Measurements from ENCODE around the gene KCNAB1. TPM values are rescaled to one million over a fixed set of nuclear protein-coding genes. Genes with fewer than 3 reads are reported as not detected.

KCNAB1 gene
- total and polyA plus RNA-seq, 2 donors (not counting 1 experiment from before 2014, with no cell fraction given), result not detected

DNA sequence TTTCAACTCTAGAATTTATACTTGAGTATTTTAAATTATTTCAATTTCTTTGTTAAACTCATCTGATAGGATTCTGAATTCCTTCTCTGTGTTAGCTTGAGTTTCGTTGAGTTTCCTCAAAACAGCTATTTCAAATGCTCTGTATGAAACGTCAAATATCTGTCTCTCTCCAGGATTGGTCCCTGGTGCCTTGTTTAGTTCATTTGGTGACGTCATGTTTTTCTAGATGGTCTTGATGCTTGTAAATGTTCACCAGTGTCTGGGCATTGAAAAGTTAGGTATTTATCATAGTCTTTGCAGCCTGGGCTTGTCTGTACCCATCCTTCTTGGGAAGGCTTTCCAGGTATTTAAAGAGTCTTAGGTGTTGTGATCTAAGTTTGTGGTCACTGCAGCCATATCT, 151.1 kb downstream of the KCNAB1 start:
- H3K27me3 ChIP-seq (replicated peaks in 1 of 4; ENCODE audit: control extremely low read depth in 1 of 4, control insufficient read depth in 3 of 4, insufficient read depth in 4 of 4, low read length in 3 of 4), result peaks cover 0 to 2% (median 0%) of the 10 kb centered on the region in 4 experiments
- no peaks in the 10 kb centered on the region for H3K9me3 Mint-ChIP-seq (ENCODE audit: insufficient read depth)
- no peak overlapping the region for H3K9ac ChIP-seq (ENCODE audit: low read length)
- DNase-seq, result no peak
- no peaks in the 10 kb centered on the region for H3K4me1 ChIP-seq (ENCODE audit: control insufficient read depth in 2 of 2, insufficient read depth in 2 of 2, low read length in 2 of 2)
- CTCF ChIA-PET, result no interaction called here
- H3K27me3 Mint-ChIP-seq, result peaks cover 28% of the 10 kb centered on the region
- no peak overlapping the region for H3K27ac ChIP-seq (ENCODE audit: low read length in 2 of 2)
- no peak overlapping the region for H3K4me3 Mint-ChIP-seq
- no peak for ATAC-seq (ENCODE audit: low read depth)
- H3K9me3 ChIP-seq (ENCODE audit: control extremely low read depth in 1 of 3, control insufficient read depth in 2 of 3, insufficient read depth in 1 of 3, low read length in 2 of 3), result peaks cover 0 to 11% (median 2%) of the 10 kb centered on the region in 3 donors
- no peaks in the 10 kb centered on the region for H4K20me1 ChIP-seq (ENCODE audit: control insufficient read depth, insufficient read depth, low read length, poor library complexity, severe bottlenecking)
- 93% methylated on average over 1 of the region's 3 CpGs for WGBS (ENCODE audit: insufficient coverage)
- no peak overlapping the region for H3K4me3 ChIP-seq (ENCODE audit: control extremely low read depth in 1 of 5, extremely low read depth in 1 of 5, insufficient read depth in 1 of 5, low read depth in 2 of 5, low read length in 4 of 5)
- no peaks in the 10 kb centered on the region for H3K36me3 ChIP-seq (replicated peaks in 1 of 2; ENCODE audit: control extremely low read depth in 1 of 2, control insufficient read depth in 1 of 2, extremely low read depth in 1 of 2, insufficient read depth in 2 of 2, low read length in 1 of 2)
- intact Hi-C loops (cut with micrococcal nuclease), result no loop called here
- no peaks in the 10 kb centered on the region for H3K79me2 ChIP-seq (ENCODE audit: control insufficient read depth, insufficient read depth, low read length)
- no peak overlapping the region for H3K27ac Mint-ChIP-seq
- POLR2A ChIA-PET, result no interaction called here
- no peak overlapping the region for H2AFZ ChIP-seq (ENCODE audit: insufficient read depth, low read depth, low read length, poor library complexity, severe bottlenecking)
- no peak overlapping the region for H3K4me2 ChIP-seq (replicated peaks; ENCODE audit: low read depth, low read length, poor library complexity, severe bottlenecking)
- H3K4me1 Mint-ChIP-seq, result no peaks in the 10 kb centered on the region
- no peak for TF ChIP-seq EZH2 (IDR thresholded peaks at IDR 0.05; ENCODE audit: borderline replicate concordance, insufficient read depth, low read depth, low read length, poor library complexity, severe bottlenecking)
- TF ChIP-seq, protein P1, sequence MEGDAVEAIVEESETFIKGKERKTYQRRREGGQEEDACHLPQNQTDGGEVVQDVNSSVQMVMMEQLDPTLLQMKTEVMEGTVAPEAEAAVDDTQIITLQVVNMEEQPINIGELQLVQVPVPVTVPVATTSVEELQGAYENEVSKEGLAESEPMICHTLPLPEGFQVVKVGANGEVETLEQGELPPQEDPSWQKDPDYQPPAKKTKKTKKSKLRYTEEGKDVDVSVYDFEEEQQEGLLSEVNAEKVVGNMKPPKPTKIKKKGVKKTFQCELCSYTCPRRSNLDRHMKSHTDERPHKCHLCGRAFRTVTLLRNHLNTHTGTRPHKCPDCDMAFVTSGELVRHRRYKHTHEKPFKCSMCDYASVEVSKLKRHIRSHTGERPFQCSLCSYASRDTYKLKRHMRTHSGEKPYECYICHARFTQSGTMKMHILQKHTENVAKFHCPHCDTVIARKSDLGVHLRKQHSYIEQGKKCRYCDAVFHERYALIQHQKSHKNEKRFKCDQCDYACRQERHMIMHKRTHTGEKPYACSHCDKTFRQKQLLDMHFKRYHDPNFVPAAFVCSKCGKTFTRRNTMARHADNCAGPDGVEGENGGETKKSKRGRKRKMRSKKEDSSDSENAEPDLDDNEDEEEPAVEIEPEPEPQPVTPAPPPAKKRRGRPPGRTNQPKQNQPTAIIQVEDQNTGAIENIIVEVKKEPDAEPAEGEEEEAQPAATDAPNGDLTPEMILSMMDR (IDR thresholded peaks at IDR 0.05), result no peak

DNA sequence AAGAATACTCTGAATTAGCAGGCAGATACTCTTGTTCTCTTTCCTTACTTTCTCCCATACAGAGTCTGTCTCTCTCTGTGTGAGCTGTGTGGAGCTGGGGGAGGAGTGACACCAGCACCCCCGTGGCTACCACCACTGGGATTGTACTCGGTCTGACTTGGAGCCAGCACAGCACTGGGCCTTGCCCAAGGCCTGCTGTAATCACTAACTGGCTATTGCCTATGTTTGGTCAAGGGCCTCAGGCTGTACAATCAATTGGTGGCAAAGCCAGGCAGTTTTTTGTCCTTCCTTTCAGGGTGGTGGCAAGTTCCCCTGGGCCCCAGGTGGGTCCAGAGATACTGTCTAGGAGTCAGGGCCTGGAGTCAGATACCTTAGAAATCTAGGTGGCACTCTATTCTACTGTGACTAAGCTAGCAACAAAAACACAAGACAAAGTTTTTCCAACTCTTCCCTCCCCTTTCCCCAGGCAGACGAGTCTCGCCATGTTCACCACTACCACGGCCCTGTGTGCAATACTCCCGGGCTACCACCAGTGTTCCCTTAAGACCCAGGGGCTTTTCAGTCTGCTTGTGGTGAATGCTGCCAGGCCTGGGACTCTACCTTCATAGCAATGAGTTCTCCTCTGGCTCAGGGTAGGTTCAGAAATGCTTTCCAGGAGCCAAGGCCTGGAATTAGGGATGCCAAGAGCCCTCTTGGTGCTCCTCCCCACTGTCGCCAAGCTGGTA, 151.8 kb downstream of the KCNAB1 start:
- TF ChIP-seq, protein P1 (IDR thresholded peaks at IDR 0.05), result no peak
- TF ChIP-seq EZH2 (IDR thresholded peaks at IDR 0.05; ENCODE audit: borderline replicate concordance, insufficient read depth, low read depth, low read length, poor library complexity, severe bottlenecking), result no peak
- ChIA-PET CTCF (no interaction called here), POLR2A (no interaction called here)
- Mint-ChIP-seq H3K27me3 (peaks cover 27% of the 10 kb centered on the region), H3K9me3 (ENCODE audit: insufficient read depth) (no peaks in the 10 kb centered on the region), H3K4me1 (no peaks in the 10 kb centered on the region), H3K4me3 (no peak overlapping the region), H3K27ac (no peak overlapping the region)
- Histone ChIP-seq H3K4me1 (ENCODE audit: control insufficient read depth in 2 of 2, insufficient read depth in 2 of 2, low read length in 2 of 2) (no peaks in the 10 kb centered on the region), H3K27ac (ENCODE audit: low read length in 2 of 2) (no peak overlapping the region), H2AFZ (ENCODE audit: insufficient read depth, low read depth, low read length, poor library complexity, severe bottlenecking) (no peak overlapping the region), H3K36me3 (replicated peaks in 1 of 2; ENCODE audit: control extremely low read depth in 1 of 2, control insufficient read depth in 1 of 2, extremely low read depth in 1 of 2, insufficient read depth in 2 of 2, low read length in 1 of 2) (no peaks in the 10 kb centered on the region), H3K4me3 (ENCODE audit: control extremely low read depth in 1 of 5, extremely low read depth in 1 of 5, insufficient read depth in 1 of 5, low read depth in 2 of 5, low read length in 4 of 5) (no peak overlapping the region), H3K79me2 (ENCODE audit: control insufficient read depth, insufficient read depth, low read length) (no peaks in the 10 kb centered on the region), H3K9me3 (ENCODE audit: control extremely low read depth in 1 of 3, control insufficient read depth in 2 of 3, insufficient read depth in 1 of 3, low read length in 2 of 3) (peaks cover 0 to 11% (median 2%) of the 10 kb centered on the region in 3 donors), H3K4me2 (replicated peaks; ENCODE audit: low read depth, low read length, poor library complexity, severe bottlenecking) (no peak overlapping the region), H4K20me1 (ENCODE audit: control insufficient read depth, insufficient read depth, low read length, poor library complexity, severe bottlenecking) (no peaks in the 10 kb centered on the region), H3K9ac (ENCODE audit: low read length) (no peak overlapping the region), H3K27me3 (replicated peaks in 1 of 4; ENCODE audit: control extremely low read depth in 1 of 4, control insufficient read depth in 3 of 4, insufficient read depth in 4 of 4, low read length in 3 of 4) (peaks cover 0 to 2% (median 0%) of the 10 kb centered on the region in 4 experiments)
- ATAC-seq (ENCODE audit: low read depth), result no peak
- DNase-seq, result no peak
- WGBS (ENCODE audit: insufficient coverage), result 96% methylated on average over 7 of the region's 7 CpGs
- intact Hi-C loops (cut with micrococcal nuclease), result no loop called here

All from B cell (primary cell).